Vagina (tissue), 2 donors: ENCODE measurements around the gene MAN2B2.

Experiments
- POLR2A ChIP-seq, 2 donors: fragments of 450-650 bp; IDR thresholded peaks; one replicate each; pipeline ENCODE4 v1.6.1; 2017; ENCODE audit warnings: antibody characterized with exemption in 2 of 2, mild to moderate bottlenecking in 2 of 2, moderate library complexity in 2 of 2
- POLR2AphosphoS5 ChIP-seq, 2 donors: sonication (generic); formaldehyde crosslinking; IDR thresholded peaks; one replicate each; pipeline ENCODE4 v1.9.0; 2017; ENCODE audit warnings: antibody characterized with exemption in 2 of 2, mild to moderate bottlenecking in 2 of 2, low read depth in 1 of 2; ENCODE audit not compliant: insufficient read depth in 1 of 2

DNA sequence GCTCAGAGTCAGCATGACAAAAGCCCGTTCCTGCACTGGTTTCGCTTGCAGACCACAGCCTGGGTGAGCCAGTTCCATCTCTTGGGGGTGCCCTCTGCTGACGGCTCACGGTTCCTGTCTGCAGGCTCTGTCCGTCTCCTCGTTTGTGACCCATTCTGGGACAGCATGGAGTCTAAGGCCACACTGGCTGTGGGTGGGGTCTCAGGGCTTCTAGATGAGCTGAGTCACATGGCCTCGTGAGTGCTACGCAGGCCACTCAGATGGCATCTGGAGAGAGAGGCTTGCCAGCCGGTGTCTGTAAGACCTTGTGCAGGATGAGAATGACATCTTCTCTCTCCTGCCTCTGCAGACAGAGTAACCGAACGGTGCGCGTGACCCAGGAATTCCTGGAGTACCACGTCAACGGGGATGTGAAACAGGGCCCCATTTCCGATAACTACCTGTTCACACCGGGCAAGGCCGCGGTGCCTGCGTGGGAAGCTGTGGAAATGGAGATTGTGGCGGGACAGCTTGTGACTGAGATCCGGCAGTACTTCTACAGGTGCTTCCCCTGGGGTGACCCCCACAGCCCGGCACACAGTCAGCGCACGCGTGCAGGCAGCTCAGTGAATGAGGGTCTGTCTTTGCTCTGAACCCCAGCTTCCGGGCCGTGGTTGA lies 33.9 kb downstream of the MAN2B2 start:
- no peak for TF ChIP-seq POLR2A (IDR thresholded peaks at IDR 0.05)
- no peak for TF ChIP-seq POLR2AphosphoS5 (IDR thresholded peaks at IDR 0.05; ENCODE audit: insufficient read depth in 1 of 2, low read depth in 1 of 2)
